ENCODE data around the gene SPRYD4. TPM values are rescaled to one million over a fixed set of nuclear protein-coding genes. Genes with fewer than 3 reads are reported as not detected.

The SPRYD4 gene
- total RNA-seq, 1 experiment from 2014 or later = 3.3 TPM

GRCh38 chr12:56521209-56521589 is 52.8 kb downstream of the SPRYD4 start:
- H3K9me3 ChIP-seq (ENCODE audit: insufficient read depth, low read depth) = no peaks in the 10 kb centered on the region
- ChIA-PET CTCF (interaction anchor here (0.5 to 1.3 kb wide), 7 partner anchors 52 to 644 kb away, joined by 3 to 16 read pairs (median 8); partner anchors contain the start of gene TIMELESS), POLR2A (ENCODE audit: unreplicated experiment) (interaction anchor here (0.5 to 0.9 kb wide), 7 partner anchors 84 to 478 kb away, joined by 3 to 16 read pairs (median 6); no protein-coding TSS in a partner anchor)
- H3K27me3 ChIP-seq (ENCODE audit: insufficient read depth, low read depth) = no peaks in the 10 kb centered on the region
- H3F3A ChIP-seq (ENCODE audit: insufficient read depth, low read depth) = peaks cover 55% of the 10 kb centered on the region
- peak overlapping the region; percentile 80; the same call in 1 of the 2 replicates for H3K4me3 ChIP-seq
- no peaks in the 10 kb centered on the region for H4K20me1 ChIP-seq (ENCODE audit: insufficient read depth)
- BruUV-seq (replicated peaks) = no TSS peak
- peaks cover 46% of the 10 kb centered on the region for H3K79me2 ChIP-seq (ENCODE audit: low read depth)
- peak overlapping the region; percentile 82 for H3K4me2 ChIP-seq
- peak overlapping the region; percentile 56 for H2AFZ ChIP-seq
- DNase-seq = no peak
- H3K9me2 ChIP-seq (ENCODE audit: insufficient read depth) = no peaks in the 10 kb centered on the region
- peaks cover 73% of the 10 kb centered on the region for H3K4me1 ChIP-seq (replicated peaks; ENCODE audit: insufficient read depth)
- H3K36me3 ChIP-seq (ENCODE audit: low read depth) = no peaks in the 10 kb centered on the region
- peak overlapping the region; percentile 95 for H3K27ac ChIP-seq
- intact Hi-C loops (cut with micrococcal nuclease; ENCODE audit: unreplicated experiment) = no loop called here
- TF ChIP-seq EZH2 (IDR thresholded peaks at IDR 0.05; ENCODE audit: low read depth) (no peak), CTCF (conservative IDR thresholded peaks at IDR 0.05) (no peak)

DNA sequence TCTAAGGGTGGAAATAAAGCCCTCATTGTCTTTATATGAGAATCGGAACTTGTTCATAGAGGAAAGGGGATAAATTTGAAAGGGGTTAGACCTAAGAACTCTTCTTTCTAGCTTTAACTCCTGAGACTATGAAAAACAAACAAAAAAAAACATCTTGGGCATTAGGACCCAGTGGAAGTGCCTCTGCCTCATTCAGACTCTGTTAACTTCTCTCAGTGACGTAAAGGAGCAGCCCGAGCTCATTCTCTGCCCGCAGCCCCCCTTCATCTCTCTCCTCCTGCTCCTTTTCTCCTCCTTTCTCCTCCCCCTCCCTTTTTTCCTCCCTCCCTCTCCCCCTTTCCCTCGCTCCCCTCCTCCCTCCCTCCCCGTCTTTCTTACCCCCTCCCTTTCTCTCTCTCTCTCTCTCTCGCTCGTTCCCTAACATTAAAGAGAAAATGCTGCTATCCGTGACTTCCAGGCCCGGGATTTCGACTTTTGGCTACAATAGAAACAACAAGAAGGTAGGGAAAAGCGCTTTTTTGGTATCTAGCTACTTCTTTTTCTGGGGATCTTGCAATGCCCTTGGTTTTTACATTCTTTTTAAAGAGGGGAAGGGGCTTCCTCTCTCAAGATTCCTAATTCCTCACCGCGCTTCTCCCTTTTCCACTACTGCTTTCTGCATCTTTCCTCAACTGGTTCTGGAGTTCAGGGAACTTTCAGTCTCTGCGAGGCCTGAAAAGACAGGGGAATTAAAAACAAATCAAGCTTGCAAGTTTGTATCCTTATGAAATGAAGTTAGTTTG is 53.4 kb downstream of the SPRYD4 start, which contains the start of gene RBMS2:
TSS of gene RBMS2 (plus strand) at position 231 of the 782 bp plus-strand sequence. CDS start at position 435, 204 bp downstream.
- Histone ChIP-seq H4K20me1 (ENCODE audit: insufficient read depth) (no peaks in the 10 kb centered on the region), H3K36me3 (ENCODE audit: low read depth) (no peaks in the 10 kb centered on the region), H3K27ac (peak within 1 kb of the TSS; percentile 95), H3K27me3 (ENCODE audit: insufficient read depth, low read depth) (no peaks in the 10 kb centered on the region), H3F3A (ENCODE audit: insufficient read depth, low read depth) (peaks cover 60% of the 10 kb centered on the region), H3K79me2 (ENCODE audit: low read depth) (peaks cover 46% of the 10 kb centered on the region), H3K9me2 (ENCODE audit: insufficient read depth) (no peaks in the 10 kb centered on the region), H3K4me1 (replicated peaks; ENCODE audit: insufficient read depth) (peaks cover 76% of the 10 kb centered on the region), H2AFZ (peak within 1 kb of the TSS; percentile 56), H3K9me3 (ENCODE audit: insufficient read depth, low read depth) (no peaks in the 10 kb centered on the region), H3K4me3 (peak within 1 kb of the TSS; percentile 80), H3K4me2 (peak within 1 kb of the TSS; percentile 82)
- ChIA-PET POLR2A (ENCODE audit: unreplicated experiment) (interaction anchor here (0.5 to 0.9 kb wide), 8 partner anchors 83 to 911 kb away, joined by 3 to 16 read pairs (median 6); no protein-coding TSS in a partner anchor), CTCF (interaction anchor here (0.5 to 1.3 kb wide), 8 partner anchors 51 to 644 kb away, joined by 3 to 16 read pairs (median 6); partner anchors contain the start of genes RNF41 and TIMELESS)
- no peak for TF ChIP-seq EZH2 (IDR thresholded peaks at IDR 0.05; ENCODE audit: low read depth)
- BruUV-seq (replicated peaks) = TSS peak; percentile 69
- peak; percentile 76 to 82 for DNase-seq
- intact Hi-C loops (cut with micrococcal nuclease; ENCODE audit: unreplicated experiment) = no loop called here

DNA sequence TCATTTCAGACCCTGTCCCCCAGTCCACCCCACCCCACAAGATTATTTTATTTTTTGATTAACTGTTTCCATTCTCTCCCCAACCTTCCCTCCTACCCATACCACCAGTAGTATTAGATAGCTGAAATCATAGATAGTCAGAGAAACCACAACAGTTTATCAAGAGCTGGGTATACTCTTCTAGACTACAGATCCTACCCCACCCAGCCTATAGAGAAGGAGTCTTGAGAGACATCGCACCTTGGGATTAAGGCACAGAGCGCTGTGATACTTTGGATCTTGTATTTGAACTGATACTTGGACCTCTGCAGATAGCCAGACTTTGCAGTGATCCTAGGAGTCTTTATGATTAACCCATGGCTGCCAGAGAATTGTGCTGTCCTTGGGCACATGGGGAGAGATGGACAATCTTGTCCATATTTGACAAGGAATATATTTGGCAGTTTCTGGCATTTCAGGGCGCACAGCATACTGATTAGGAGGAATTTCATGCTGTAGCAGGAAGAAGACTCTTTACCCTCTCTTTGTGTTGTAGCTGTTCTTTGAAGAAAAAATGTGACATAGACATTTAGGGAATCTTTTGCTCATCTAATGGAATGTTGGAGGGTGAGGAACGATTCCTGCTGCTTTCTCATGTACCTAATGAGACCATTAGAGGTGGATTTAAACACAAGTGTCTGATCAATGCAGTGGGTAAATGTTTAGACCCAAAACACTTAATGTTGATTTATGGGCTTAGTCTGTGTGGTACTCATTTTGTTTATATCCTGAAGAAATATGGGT is 54.2 kb downstream of the SPRYD4 start:
- no TSS peak for BruUV-seq (replicated peaks)
- Histone ChIP-seq H3K9me2 (ENCODE audit: insufficient read depth) (no peaks in the 10 kb centered on the region), H3F3A (ENCODE audit: insufficient read depth, low read depth) (peaks cover 65% of the 10 kb centered on the region), H3K27ac (peak overlapping the region; percentile 95), H3K9me3 (ENCODE audit: insufficient read depth, low read depth) (no peaks in the 10 kb centered on the region), H3K79me2 (ENCODE audit: low read depth) (peaks cover 53% of the 10 kb centered on the region), H4K20me1 (ENCODE audit: insufficient read depth) (no peaks in the 10 kb centered on the region), H3K36me3 (ENCODE audit: low read depth) (no peaks in the 10 kb centered on the region), H3K4me3 (peak overlapping the region; percentile 80), H3K27me3 (ENCODE audit: insufficient read depth, low read depth) (no peaks in the 10 kb centered on the region), H3K4me2 (peak overlapping the region; percentile 82), H3K4me1 (replicated peaks; ENCODE audit: insufficient read depth) (peaks cover 78% of the 10 kb centered on the region), H2AFZ (peak overlapping the region; percentile 56; the same call in 1 of the 2 replicates)
- TF ChIP-seq CTCF (conservative IDR thresholded peaks at IDR 0.05) (no peak), EZH2 (IDR thresholded peaks at IDR 0.05; ENCODE audit: low read depth) (no peak)
- intact Hi-C loops (cut with micrococcal nuclease; ENCODE audit: unreplicated experiment) = no loop called here
- CTCF ChIA-PET = interaction anchor here (1.3 kb wide), 1 partner anchor 50 kb away, joined by 16 read pairs; no protein-coding TSS in a partner anchor
- peak in 1 of 2 experiments; percentile 58 for DNase-seq
- POLR2A ChIA-PET (ENCODE audit: unreplicated experiment) = interaction anchor here (0.5 to 0.9 kb wide), 3 partner anchors 14 to 911 kb away, joined by 3 to 6 read pairs (median 4); no protein-coding TSS in a partner anchor

Measured in PC-9 (cell line).